GM15510 (cell line): ENCODE data around the gene TBCD.

Experiments used
- POLR2A ChIP-seq: IDR thresholded peaks from 3 replicates; pipeline ENCODE4 v1.6.1; 2011; ENCODE audit warnings: borderline replicate concordance; ENCODE audit not compliant: insufficient read length; ENCODE audit errors: extremely low read depth

Gene TBCD

DNA sequence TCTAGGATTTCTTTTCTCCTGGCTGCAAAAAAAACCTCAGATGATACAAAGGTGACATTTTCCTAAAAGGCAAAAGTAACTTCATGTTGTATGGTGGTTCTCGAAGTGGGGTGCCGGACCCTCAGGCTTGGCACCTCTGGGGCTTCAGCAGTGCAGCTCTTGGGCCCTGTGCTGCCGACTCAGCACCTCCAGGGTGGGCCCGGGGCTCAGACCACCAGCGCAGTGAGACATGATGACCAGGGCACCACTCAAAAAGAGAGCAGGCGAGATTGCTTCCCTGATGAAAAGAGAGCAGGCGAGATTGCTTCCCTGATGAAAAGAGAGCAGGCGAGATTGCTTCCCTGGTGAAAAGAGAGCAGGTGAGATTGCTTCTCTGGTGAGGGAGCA, 186.6 kb downstream of the TBCD start:
- TF ChIP-seq POLR2A: no peak

- no peak for TF ChIP-seq POLR2A
Observed at GRCh38 chr17:82938873-82939620, 187.2 kb downstream of the TBCD start.

- no peak for TF ChIP-seq POLR2A
Observed at GRCh38 chr17:82939621-82940135, 187.8 kb downstream of the TBCD start.

DNA sequence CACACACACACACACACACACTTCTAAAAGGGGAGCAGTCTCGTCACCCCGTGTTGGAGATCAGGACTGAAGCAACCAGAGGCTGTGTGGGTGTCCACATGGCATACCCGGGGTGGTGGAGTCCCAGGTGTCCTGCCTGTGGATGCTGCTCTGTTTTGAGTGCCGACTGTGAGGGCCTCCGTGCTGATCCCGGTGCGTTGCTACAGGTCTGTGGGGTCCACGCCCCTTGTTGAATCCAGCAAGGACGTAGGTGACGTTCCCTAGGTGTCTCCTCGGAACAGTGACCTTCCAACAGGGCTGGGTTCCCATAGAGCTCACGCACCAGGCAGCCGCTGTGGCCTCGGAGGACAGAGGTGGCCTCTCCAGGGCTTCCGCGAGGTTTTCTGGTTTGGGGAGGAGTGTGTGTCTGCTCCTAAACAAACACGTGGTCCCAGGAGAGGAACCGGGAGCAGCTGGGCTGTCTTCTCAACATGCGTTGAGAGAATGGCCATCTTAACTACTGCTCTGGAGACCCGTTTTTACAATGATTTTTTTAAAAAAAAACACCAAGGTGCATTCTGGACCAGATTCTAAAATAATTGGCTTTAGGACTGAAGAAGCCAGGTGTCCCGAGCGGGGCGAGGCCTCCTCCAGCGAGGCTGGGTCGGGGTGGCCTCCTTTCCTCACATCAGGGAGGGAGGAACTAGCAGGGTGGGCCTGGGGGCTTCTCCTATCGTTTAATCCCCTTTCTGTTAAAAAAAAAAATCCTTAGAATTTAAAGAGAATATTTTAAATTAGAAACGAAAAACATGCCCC, 188.6 kb downstream of the TBCD start:
- TF ChIP-seq POLR2A: no peak

GRCh38 chr17:82941021-82942001, 189.4 kb downstream of the TBCD start:
- no peak for TF ChIP-seq POLR2A

DNA sequence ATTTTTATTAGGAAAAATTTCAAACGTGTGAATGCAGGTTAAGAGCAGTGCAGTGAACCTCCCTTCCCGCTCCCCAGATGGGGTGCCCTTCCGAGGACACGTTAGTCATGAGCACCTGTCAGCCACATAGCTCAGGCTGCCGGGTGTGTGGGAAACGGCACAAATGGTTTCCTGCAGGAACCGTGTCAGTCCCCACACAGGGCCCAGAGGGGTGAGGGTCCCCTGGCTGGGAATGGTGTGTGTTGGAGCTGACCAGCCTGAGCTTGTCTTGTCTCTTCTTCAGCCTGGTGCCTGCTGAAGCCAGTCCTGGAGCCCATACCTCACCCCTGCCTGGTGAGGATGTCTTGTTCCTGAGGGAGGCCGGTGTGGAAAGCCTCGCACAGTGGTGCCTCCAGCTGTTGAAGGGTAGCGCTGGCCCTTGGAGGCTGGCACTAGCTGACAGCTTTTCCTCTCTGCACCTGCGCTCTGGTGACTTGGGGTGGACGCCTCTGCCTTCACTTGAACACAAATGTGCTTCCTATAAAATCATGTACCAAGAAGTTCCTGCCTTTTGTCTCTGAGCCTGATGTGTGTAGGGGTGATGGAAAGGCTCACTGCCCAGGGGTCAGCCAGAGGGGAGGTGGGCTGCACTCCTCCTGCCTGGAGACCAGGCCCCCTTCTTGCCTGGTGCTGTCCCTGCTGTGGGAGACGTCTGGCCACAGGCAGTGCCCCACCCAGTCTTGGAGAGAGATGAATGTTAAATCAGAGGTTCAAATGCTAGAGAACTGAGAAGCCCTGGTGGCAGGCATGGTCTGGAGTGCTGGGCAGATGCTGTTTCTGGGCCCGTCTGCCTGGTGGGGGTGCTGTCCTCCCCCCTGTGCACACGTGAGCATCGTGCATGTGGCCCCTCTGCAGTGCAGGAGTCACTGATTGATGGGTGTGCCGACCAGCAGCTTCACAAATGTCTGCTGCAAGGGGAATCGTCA, 190.6 kb downstream of the TBCD start:
- no peak for TF ChIP-seq POLR2A

- TF ChIP-seq POLR2A: no peak
Observed at GRCh38 chr17:82943339-82943738, 191.5 kb downstream of the TBCD start.

DNA sequence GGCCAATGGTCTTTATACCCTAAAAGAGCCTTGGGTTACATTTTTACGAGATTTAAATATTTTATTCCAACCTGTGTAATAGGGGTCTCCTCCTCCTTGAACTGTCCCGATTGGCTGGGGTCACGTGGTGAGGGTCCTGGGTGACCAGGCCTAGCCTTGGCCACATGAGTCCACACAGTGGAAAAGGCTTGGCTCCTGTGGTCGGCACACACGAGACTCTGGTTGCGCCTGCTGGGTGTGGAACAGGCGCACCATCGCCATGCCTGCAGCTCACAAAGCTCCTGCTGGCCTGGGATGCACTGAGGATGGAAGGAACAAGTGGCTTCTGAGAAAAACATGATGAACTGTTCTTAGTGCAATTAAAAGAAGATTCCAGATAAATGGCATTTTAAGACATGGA, 191.9 kb downstream of the TBCD start:
- TF ChIP-seq POLR2A: no peak

DNA sequence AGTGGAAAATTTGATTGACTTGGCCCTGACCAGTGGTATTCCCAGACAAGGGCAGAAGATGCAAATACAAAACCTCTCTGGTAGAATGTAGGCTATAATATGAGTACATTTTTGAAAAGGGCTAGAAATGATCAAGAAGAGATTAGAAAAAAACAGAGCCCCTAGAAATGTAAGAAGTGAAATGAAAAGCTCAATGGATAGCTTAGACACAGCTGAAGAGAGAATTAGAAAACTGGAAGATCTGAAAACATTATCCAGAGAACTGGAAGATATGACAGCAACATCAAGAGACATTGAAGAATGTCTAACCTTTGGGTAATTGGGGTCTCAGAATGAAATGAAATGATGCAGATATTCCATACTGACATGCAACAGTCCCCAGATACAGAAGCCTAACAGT, 193.1 kb downstream of the TBCD start:
- no peak for TF ChIP-seq POLR2A

- no peak for TF ChIP-seq POLR2A
Observed at GRCh38 chr17:82946081-82946480, 194.2 kb downstream of the TBCD start.

GRCh38 chr17:82947051-82947991, 195.5 kb downstream of the TBCD start:
- TF ChIP-seq POLR2A: no peak

- TF ChIP-seq POLR2A: no peak
Observed at GRCh38 chr17:82948081-82948511, 196.2 kb downstream of the TBCD start.
